Activated naive CD8-positive, alpha-beta T cell treated with anti-CD3 and anti-CD28 coated beads for 36 hours (primary cell): ENCODE measurements around the gene WFIKKN2. TPM values are rescaled to one million over a fixed set of nuclear protein-coding genes. Genes with fewer than 3 reads are reported as not detected.
"Not testable (repeated sequence)": the region's sequence is repeated elsewhere in the genome, so short reads cannot be mapped to it uniquely, and the experiment has no call there.

ENCODE experiments used
- DNase-seq: peaks from one replicate; pipeline ENCODE4 v3.0.0; 2021
- H3K27ac Mint-ChIP-seq: one replicate; pipeline ENCODE4 v1.8.0; 2022; ENCODE audit warnings: mild to moderate bottlenecking, moderate library complexity, mixed read lengths
- H3K27me3 Mint-ChIP-seq: one replicate; pipeline ENCODE4 v1.8.0; 2022; ENCODE audit warnings: mild to moderate bottlenecking, mixed read lengths
- H3K36me3 Mint-ChIP-seq: one replicate; pipeline ENCODE4 v1.8.0; 2021; ENCODE audit warnings: mild to moderate bottlenecking, mixed read lengths
- H3K4me1 Mint-ChIP-seq: one replicate; pipeline ENCODE4 v1.8.0; 2021; ENCODE audit warnings: mixed read lengths
- H3K4me3 Mint-ChIP-seq: one replicate; pipeline ENCODE4 v1.8.0; 2022; ENCODE audit warnings: mild to moderate bottlenecking, moderate library complexity, mixed read lengths
- H3K9me3 Mint-ChIP-seq: one replicate; pipeline ENCODE4 v1.8.0; 2022; ENCODE audit warnings: mixed read lengths
- total RNA-seq, 2 experiments: library from RNA; stranded (reverse); gene quantifications; one replicate each; pipeline ENCODE4 v1.2.3, GENCODE V29; 2021

Gene WFIKKN2
- total RNA-seq, 2 experiments from 2014 or later: not detected

DNA sequence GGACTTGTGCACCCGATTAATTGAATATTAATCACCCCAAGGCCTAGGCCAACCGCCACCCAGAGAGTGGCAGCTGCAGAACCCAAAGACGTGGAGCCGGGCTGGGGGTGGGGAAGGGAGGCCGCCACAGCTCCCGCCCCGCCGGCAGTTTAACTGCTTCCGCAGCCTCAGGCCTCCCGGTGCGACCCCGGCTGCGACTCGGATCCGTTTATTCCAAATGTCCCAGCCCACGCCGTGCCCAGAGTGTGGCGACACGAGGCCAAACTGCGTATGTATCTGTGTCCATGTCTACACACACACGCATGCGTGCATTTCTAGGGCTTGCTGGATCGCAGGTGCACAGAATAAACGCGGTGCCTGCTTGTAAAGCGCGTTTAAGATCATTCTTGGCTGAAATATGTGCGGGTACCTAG is 31.6 kb downstream of the WFIKKN2 start:
- peaks cover 45% of the 10 kb centered on the region for H3K4me1 Mint-ChIP-seq

GRCh38 chr17:50867363-50868139 is 32.2 kb downstream of the WFIKKN2 start:
- peaks cover 8% of the 10 kb centered on the region for H3K36me3 Mint-ChIP-seq
- H3K27ac Mint-ChIP-seq: peak overlapping the region; percentile 97
- H3K4me3 Mint-ChIP-seq: peak overlapping the region; percentile 87
- no peaks in the 10 kb centered on the region for H3K9me3 Mint-ChIP-seq
- peak; percentile 82 for DNase-seq
- H3K4me1 Mint-ChIP-seq: peaks cover 50% of the 10 kb centered on the region
- peaks cover 4% of the 10 kb centered on the region for H3K27me3 Mint-ChIP-seq

More for the DNA sequence above, 31.6 kb downstream of the WFIKKN2 start:
- H3K9me3 Mint-ChIP-seq: no peaks in the 10 kb centered on the region
- H3K36me3 Mint-ChIP-seq: peaks cover 8% of the 10 kb centered on the region
- H3K27me3 Mint-ChIP-seq: peaks cover 4% of the 10 kb centered on the region
- H3K4me3 Mint-ChIP-seq: peak overlapping the region; percentile 87
- DNase-seq: peak; percentile 70
- peak overlapping the region; percentile 97 for H3K27ac Mint-ChIP-seq

DNA sequence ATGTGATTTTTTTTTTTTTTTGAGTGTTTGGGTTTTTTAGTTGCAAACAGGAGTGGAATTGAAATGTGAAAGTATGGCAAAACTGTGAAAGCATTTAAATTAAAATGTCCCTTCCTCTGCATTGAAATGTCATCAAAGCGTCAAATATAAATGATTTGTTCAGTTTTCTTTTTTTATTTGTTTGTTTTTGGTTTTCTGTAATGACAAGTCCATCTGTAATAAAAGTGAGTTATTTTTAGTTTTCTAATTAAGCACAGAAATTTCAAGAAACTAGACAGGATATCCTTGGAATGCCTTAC is 32.7 kb downstream of the WFIKKN2 start:
- Mint-ChIP-seq H3K9me3 (no peaks in the 10 kb centered on the region), H3K27me3 (peaks cover 4% of the 10 kb centered on the region), H3K4me3 (peak overlapping the region; percentile 87), H3K4me1 (peaks cover 50% of the 10 kb centered on the region), H3K36me3 (peaks cover 4% of the 10 kb centered on the region), H3K27ac (peak overlapping the region; percentile 97)
- no peak for DNase-seq

DNA sequence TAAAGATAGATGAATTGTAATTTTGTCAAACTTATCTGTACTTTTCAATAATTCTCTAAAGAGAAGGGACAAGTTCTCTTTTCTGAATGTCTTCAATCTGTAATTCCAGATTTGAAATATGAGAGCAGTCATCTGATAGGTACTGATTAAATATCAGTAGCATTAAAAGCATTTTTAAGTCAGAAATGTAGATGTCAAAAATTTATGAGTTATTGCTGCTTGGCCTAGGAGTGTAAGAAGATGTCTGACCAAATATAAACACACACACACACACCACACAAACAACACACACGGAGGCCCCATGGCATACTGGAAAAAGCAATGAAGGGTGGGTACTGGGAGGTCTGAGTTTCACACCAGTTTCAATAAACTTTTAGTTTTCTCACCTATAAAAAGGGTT is 33.2 kb downstream of the WFIKKN2 start:
- DNase-seq: no peak
- H3K27ac Mint-ChIP-seq: peak overlapping the region; percentile 97
- H3K4me1 Mint-ChIP-seq: peaks cover 48% of the 10 kb centered on the region
- H3K9me3 Mint-ChIP-seq: no peaks in the 10 kb centered on the region
- peak overlapping the region; percentile 87 for H3K4me3 Mint-ChIP-seq
- no peaks in the 10 kb centered on the region for H3K36me3 Mint-ChIP-seq
- peaks cover 4% of the 10 kb centered on the region for H3K27me3 Mint-ChIP-seq

DNA sequence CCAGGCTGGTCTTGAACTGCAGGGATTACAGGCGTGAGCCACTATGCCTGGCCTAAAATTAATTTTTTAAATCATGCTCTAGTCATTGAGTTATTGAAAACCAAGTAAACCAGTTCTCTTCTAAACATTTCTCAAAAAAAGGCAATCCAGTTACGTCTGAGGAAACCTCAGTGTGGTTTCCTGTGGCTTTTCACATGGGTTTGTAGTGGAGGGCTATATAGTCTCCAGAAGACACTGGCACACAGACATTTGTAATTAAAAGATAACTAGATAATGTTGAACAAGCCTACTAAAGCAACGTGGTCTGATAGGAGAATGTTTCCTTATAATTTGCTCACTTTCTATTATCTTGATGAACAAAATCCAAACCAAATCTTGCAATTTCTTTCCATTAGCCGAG is 36.0 kb downstream of the WFIKKN2 start:
- H3K9me3 Mint-ChIP-seq: no peaks in the 10 kb centered on the region
- H3K36me3 Mint-ChIP-seq: no peaks in the 10 kb centered on the region
- peaks cover 37% of the 10 kb centered on the region for H3K4me1 Mint-ChIP-seq
- H3K27ac Mint-ChIP-seq: peak overlapping the region; percentile 60
- peak overlapping the region; percentile 59 for H3K4me3 Mint-ChIP-seq
- no peaks in the 10 kb centered on the region for H3K27me3 Mint-ChIP-seq
- peak; percentile 40 for DNase-seq

DNA sequence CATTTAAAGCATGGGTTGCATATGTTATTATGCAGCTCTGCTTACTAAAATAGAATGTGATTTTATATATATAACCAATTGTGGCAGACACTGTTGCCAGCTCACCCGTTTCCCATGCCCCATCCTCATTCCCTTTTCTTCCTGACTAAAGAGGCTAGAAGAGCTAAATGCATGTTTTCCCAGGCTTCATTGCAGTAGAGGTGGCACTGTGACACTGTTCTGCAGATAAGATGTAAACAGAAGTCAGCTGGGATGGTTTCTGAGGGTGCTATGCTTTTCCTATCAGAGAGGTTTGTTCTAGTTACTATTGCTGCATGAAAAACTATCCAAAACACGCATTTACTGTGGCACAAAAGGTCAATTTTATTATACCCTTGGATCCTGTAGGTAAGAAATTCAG is 36.5 kb downstream of the WFIKKN2 start:
- Mint-ChIP-seq H3K9me3 (no peaks in the 10 kb centered on the region), H3K4me3 (no peak overlapping the region), H3K27ac (peak overlapping the region; percentile 32), H3K4me1 (peaks cover 37% of the 10 kb centered on the region), H3K36me3 (no peaks in the 10 kb centered on the region), H3K27me3 (no peaks in the 10 kb centered on the region)
- DNase-seq: no peak

DNA sequence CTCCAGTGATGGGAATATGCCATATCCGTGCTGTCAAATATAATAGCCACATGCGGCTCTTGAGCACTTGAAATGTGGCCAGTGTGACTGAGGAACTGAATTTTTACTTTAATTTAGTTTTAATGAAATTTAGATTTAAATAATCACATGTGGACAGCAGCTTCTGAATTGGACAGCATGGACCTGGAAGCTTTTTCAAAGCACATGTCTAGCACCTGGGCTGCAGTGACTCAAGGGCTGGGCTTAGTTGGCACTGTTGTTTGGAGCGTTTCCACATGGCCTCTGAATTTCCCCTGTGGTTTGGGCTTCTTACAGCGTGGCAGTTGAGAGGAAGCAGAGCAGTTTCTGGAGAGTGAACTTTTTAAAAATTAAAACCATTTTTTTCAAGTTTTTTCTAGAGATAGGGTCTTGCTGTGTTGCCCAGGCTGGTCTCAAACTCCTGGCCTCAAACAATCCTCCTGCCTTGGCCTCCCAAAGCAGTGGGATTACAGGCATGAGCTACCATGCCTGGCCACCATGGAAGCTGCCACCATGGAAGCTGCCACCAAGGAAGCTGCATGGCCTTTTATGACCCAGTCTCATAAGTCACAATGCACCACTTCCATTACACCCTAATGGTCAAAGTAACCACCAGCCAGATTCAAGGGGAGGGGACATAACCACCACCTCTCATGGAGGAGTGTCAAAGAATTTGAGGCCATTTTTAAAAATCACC is 37.5 kb downstream of the WFIKKN2 start:
- DNase-seq: peak; percentile 44
- Mint-ChIP-seq H3K36me3 (no peaks in the 10 kb centered on the region), H3K9me3 (no peaks in the 10 kb centered on the region), H3K4me1 (peaks cover 33% of the 10 kb centered on the region), H3K27ac (peak overlapping the region; percentile 16), H3K4me3 (no peak overlapping the region), H3K27me3 (no peaks in the 10 kb centered on the region)

DNA sequence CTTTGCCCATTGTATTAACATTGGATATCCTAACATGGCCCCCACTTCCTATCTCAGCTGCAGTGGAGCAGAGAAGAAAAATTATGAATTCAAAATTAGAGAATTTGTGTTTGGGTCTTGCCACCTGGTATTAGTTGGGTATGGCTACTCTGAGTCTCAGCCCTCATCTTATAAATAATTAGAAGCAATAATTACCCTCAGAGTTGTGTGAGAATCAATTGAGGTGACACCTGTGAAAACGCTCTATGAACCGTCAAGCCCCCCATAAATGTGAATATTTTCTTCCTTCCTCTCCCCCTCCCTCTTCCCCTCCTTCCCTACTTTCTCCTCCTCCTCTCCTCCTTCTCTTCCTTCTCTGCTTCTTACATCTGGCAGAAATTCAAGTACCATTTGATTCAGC is 39.7 kb downstream of the WFIKKN2 start:
- Mint-ChIP-seq H3K4me3 (no peak overlapping the region), H3K9me3 (peaks cover 3% of the 10 kb centered on the region), H3K27me3 (no peaks in the 10 kb centered on the region), H3K36me3 (peaks cover under 1% of the 10 kb centered on the region), H3K4me1 (peaks cover 22% of the 10 kb centered on the region), H3K27ac (no peak overlapping the region)
- no peak for DNase-seq

GRCh38 chr17:50877042-50877441 is 41.7 kb downstream of the WFIKKN2 start:
- not testable (repeated sequence) for H3K4me3 Mint-ChIP-seq, H3K9me3 Mint-ChIP-seq, H3K36me3 Mint-ChIP-seq, DNase-seq, H3K27me3 Mint-ChIP-seq, H3K27ac Mint-ChIP-seq
- peaks cover 15% of the 10 kb centered on the region for H3K4me1 Mint-ChIP-seq

DNA sequence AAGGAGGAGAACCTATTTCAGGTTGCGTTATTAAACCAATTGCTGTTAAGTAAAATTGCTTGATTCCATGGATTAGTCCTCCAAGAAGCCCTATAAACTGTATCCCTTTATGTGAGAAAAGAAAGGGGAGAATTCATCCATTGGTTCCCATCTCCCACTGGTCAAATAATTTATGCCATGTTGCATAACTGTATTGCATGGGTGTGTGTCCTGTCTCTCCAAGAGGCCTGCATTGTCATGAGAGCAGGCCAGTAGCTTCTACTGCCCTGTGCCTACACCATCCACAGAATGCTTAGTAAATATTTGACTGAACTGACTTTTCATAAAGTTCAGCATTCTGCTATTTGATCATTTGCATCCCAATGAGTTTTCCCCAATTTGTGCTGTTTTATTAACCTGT is 42.5 kb downstream of the WFIKKN2 start:
- peaks cover 9% of the 10 kb centered on the region for H3K4me1 Mint-ChIP-seq
- peaks cover 3% of the 10 kb centered on the region for H3K9me3 Mint-ChIP-seq
- no peak overlapping the region for H3K4me3 Mint-ChIP-seq
- no peak overlapping the region for H3K27ac Mint-ChIP-seq
- DNase-seq: no peak
- peaks cover 2% of the 10 kb centered on the region for H3K36me3 Mint-ChIP-seq
- H3K27me3 Mint-ChIP-seq: no peaks in the 10 kb centered on the region

DNA sequence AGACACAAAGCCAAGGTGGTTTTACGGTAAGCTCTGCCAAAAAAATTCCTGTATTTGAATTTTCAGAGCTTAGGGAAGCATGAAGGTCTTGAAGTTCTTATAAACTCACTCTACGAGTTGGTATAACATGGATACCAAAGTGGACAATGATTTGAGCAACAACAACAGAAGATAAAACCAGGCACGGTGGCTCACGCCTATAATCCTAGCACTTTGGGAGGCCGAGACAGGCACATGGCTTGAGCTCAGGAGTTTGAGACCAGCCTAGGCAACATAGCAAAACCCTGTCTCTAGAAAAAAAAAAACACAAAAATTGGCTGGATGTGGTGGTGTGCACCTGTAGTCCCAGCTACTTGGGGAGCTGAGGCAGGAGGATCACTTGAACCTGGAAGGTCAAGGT is 43.7 kb downstream of the WFIKKN2 start:
- H3K36me3 Mint-ChIP-seq: peaks cover 2% of the 10 kb centered on the region
- H3K4me1 Mint-ChIP-seq: peaks cover 7% of the 10 kb centered on the region
- no peaks in the 10 kb centered on the region for H3K27me3 Mint-ChIP-seq
- no peak overlapping the region for H3K27ac Mint-ChIP-seq
- no peak overlapping the region for H3K4me3 Mint-ChIP-seq
- peaks cover 3% of the 10 kb centered on the region for H3K9me3 Mint-ChIP-seq
- no peak for DNase-seq

DNA sequence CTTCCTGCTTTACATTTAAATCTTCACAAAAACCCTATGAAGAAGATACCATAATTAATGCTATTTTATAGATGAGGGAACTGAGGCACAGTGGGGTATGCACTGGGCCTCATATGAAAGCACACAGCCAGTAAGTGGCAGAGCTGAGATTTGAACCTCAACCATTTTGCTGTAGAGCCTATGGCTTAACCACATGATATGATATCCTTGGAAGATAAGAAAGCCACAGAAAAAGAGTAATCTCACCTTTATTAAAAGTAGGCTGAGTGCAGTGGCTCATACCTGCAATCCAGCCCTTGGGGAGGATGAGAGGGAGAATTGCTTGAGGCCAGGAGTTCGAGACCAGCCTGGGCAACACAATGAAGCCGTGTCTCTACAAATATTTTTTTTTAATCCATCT is 45.8 kb downstream of the WFIKKN2 start:
- no peak for DNase-seq
- Mint-ChIP-seq H3K4me1 (peaks cover 11% of the 10 kb centered on the region), H3K27me3 (no peaks in the 10 kb centered on the region), H3K4me3 (no peak overlapping the region), H3K36me3 (peaks cover 2% of the 10 kb centered on the region), H3K9me3 (peaks cover 3% of the 10 kb centered on the region), H3K27ac (no peak overlapping the region)

- DNase-seq: no peak
- H3K4me1 Mint-ChIP-seq: peaks cover 20% of the 10 kb centered on the region
- peaks cover 2% of the 10 kb centered on the region for H3K36me3 Mint-ChIP-seq
- peaks cover 3% of the 10 kb centered on the region for H3K9me3 Mint-ChIP-seq
- H3K27me3 Mint-ChIP-seq: no peaks in the 10 kb centered on the region
- no peak overlapping the region for H3K27ac Mint-ChIP-seq
- no peak overlapping the region for H3K4me3 Mint-ChIP-seq
Observed at GRCh38 chr17:50882851-50883250, 47.5 kb downstream of the WFIKKN2 start.

- Mint-ChIP-seq H3K36me3 (peaks cover 2% of the 10 kb centered on the region), H3K4me1 (peaks cover 21% of the 10 kb centered on the region), H3K27ac (no peak overlapping the region), H3K27me3 (no peaks in the 10 kb centered on the region), H3K4me3 (no peak overlapping the region), H3K9me3 (peaks cover 3% of the 10 kb centered on the region)
- DNase-seq: no peak
Observed at GRCh38 chr17:50883850-50884438, 48.6 kb downstream of the WFIKKN2 start.

GRCh38 chr17:50884439-50885311 is 49.3 kb downstream of the WFIKKN2 start:
- H3K4me1 Mint-ChIP-seq: peaks cover 21% of the 10 kb centered on the region
- no peaks in the 10 kb centered on the region for H3K9me3 Mint-ChIP-seq
- DNase-seq: no peak
- H3K36me3 Mint-ChIP-seq: peaks cover 2% of the 10 kb centered on the region
- no peak overlapping the region for H3K27ac Mint-ChIP-seq
- H3K4me3 Mint-ChIP-seq: no peak overlapping the region
- no peaks in the 10 kb centered on the region for H3K27me3 Mint-ChIP-seq
